SK-N-SH treated with all-trans-retinoic acid at 6 μM for 48 hours (cell line): ENCODE data around the gene NRXN3.

Experiments used
- ATAC-seq: fragments of 200-7000 bp; cut with Tn5 transposase; 3 replicates; pipeline ENCODE4 v1.9.1; 2020; ENCODE audit warnings: mild to moderate bottlenecking, moderate library complexity
- ARNTL ChIP-seq: fragments of 450-650 bp; formaldehyde crosslinking; IDR thresholded peaks from 2 replicates; pipeline ENCODE4 v1.5.0; 2020; ENCODE audit warnings: low read depth, mild to moderate bottlenecking, moderate library complexity, borderline replicate concordance
- BACH2 ChIP-seq: fragments of 250-450 bp; sonication (Bioruptor Pico); IDR thresholded peaks from 2 replicates; pipeline ENCODE4 v1.9.0; 2021; ENCODE audit warnings: mild to moderate bottlenecking, borderline replicate concordance
- CSDC2 ChIP-seq: fragments of 250-450 bp; sonication (Bioruptor Pico); IDR thresholded peaks from 2 replicates; pipeline ENCODE4 v1.5.0; 2020; ENCODE audit warnings: mild to moderate bottlenecking, moderate library complexity
- ESRRG ChIP-seq: fragments of 250-450 bp; sonication (Bioruptor Pico); IDR thresholded peaks from 2 replicates; pipeline ENCODE4 v1.6.1; 2021; ENCODE audit warnings: mild to moderate bottlenecking
- GLIS3 ChIP-seq: fragments of 250-450 bp; sonication (Bioruptor Pico); IDR thresholded peaks from 2 replicates; pipeline ENCODE4 v1.5.0; 2020; ENCODE audit warnings: mild to moderate bottlenecking, moderate library complexity
- ISL1 ChIP-seq: fragments of 250-450 bp; sonication (Bioruptor Pico); IDR thresholded peaks from 2 replicates; pipeline ENCODE4 v2.1.2; 2022; ENCODE audit warnings: mild to moderate bottlenecking, moderate library complexity
- OSR1 ChIP-seq: fragments of 250-450 bp; sonication (Bioruptor Pico); IDR thresholded peaks from 2 replicates; pipeline ENCODE4 v1.8.0; 2022; ENCODE audit warnings: moderate library complexity, mild to moderate bottlenecking, inconsistent platforms
- PPARA ChIP-seq: fragments of 250-450 bp; sonication (Bioruptor Pico); IDR thresholded peaks from 2 replicates; pipeline ENCODE4 v1.5.0; 2020; ENCODE audit warnings: mild to moderate bottlenecking, borderline replicate concordance
- RARB ChIP-seq: fragments of 250-450 bp; sonication (Bioruptor Pico); IDR thresholded peaks from 2 replicates; pipeline ENCODE4 v1.8.0; 2021; ENCODE audit warnings: mild to moderate bottlenecking, moderate library complexity
- SNAI2 ChIP-seq: fragments of 250-450 bp; sonication (Bioruptor Pico); IDR thresholded peaks from 2 replicates; pipeline ENCODE4 v1.5.0; 2020; ENCODE audit warnings: mild to moderate bottlenecking, moderate library complexity
- TCF4 ChIP-seq: fragments of 250-450 bp; sonication (Bioruptor Pico); IDR thresholded peaks from 2 replicates; pipeline ENCODE4 v1.8.0; 2021; ENCODE audit warnings: mild to moderate bottlenecking, moderate library complexity, borderline replicate concordance
- TOX ChIP-seq: fragments of 250-450 bp; sonication (Bioruptor Pico); IDR thresholded peaks from 2 replicates; pipeline ENCODE4 v1.8.0; 2021; ENCODE audit warnings: mild to moderate bottlenecking, moderate library complexity, borderline replicate concordance
- ZFP3 ChIP-seq: fragments of 250-450 bp; sonication (Bioruptor Pico); IDR thresholded peaks from 2 replicates; pipeline ENCODE4 v1.5.0; 2020; ENCODE audit warnings: mild to moderate bottlenecking, moderate library complexity
- ZFP30 ChIP-seq: fragments of 450-650 bp; formaldehyde crosslinking; IDR thresholded peaks from 2 replicates; pipeline ENCODE4 v1.5.0; 2022; ENCODE audit warnings: mild to moderate bottlenecking, moderate library complexity
- ZNF565 ChIP-seq: fragments of 450-650 bp; formaldehyde crosslinking; conservative IDR thresholded peaks from 2 replicates; pipeline ENCODE4 v1.5.0; 2020; ENCODE audit warnings: low read depth, mild to moderate bottlenecking, moderate library complexity
- ZNF70 ChIP-seq: fragments of 450-650 bp; formaldehyde crosslinking; IDR thresholded peaks from 2 replicates; pipeline ENCODE4 v1.5.0; 2020; ENCODE audit warnings: mild to moderate bottlenecking, moderate library complexity
- ZNF8 ChIP-seq: fragments of 450-650 bp; formaldehyde crosslinking; IDR thresholded peaks from 2 replicates; pipeline ENCODE4 v1.5.0; 2020; ENCODE audit warnings: mild to moderate bottlenecking, moderate library complexity
- TF ChIP-seq, protein P1 (sequence below): fragments of 250-450 bp; sonication (Bioruptor Pico); IDR thresholded peaks from 2 replicates; pipeline ENCODE4 v1.5.1; 2020; ENCODE audit warnings: low read depth, mild to moderate bottlenecking, moderate library complexity
- TF ChIP-seq, protein P2 (sequence below): fragments of 250-450 bp; sonication (Bioruptor Pico); IDR thresholded peaks from 2 replicates; pipeline ENCODE4 v1.5.0; 2020; ENCODE audit warnings: mild to moderate bottlenecking, moderate library complexity
- TF ChIP-seq, protein P3 (sequence below): fragments of 250-450 bp; sonication (Bioruptor Pico); IDR thresholded peaks from 2 replicates; pipeline ENCODE4 v1.8.0; 2021; ENCODE audit warnings: low read depth, mild to moderate bottlenecking, moderate library complexity, borderline replicate concordance
- TF ChIP-seq, protein P4 (sequence below): fragments of 250-450 bp; sonication (Bioruptor Pico); IDR thresholded peaks from 2 replicates; pipeline ENCODE4 v1.5.1; 2021; ENCODE audit warnings: mild to moderate bottlenecking, moderate library complexity
- TF ChIP-seq, protein P5 (sequence below): fragments of 250-450 bp; sonication (Bioruptor Pico); IDR thresholded peaks from 2 replicates; pipeline ENCODE4 v1.8.0; 2020; ENCODE audit warnings: mild to moderate bottlenecking, moderate library complexity, borderline replicate concordance

Gene NRXN3

DNA sequence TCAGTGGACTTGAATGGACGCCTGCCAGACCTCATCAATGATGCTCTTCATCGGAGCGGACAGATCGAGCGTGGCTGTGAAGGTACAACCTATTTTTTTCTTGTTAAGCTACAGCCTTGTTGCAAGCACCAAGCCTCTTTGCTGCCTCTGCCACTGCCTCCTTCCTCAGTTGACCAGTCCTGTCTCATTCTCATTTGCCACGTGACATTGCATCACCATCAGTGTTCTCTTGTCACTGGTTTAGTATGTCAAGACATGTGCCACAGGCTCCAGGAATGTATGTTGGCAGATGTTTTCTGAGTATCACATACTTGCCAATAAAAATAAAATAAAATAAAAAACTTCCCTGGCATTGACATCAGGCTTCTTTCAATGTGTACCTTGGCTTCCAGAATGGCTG, 798.1 kb downstream of the NRXN3 start (continued):
- TF ChIP-seq, protein P1, sequence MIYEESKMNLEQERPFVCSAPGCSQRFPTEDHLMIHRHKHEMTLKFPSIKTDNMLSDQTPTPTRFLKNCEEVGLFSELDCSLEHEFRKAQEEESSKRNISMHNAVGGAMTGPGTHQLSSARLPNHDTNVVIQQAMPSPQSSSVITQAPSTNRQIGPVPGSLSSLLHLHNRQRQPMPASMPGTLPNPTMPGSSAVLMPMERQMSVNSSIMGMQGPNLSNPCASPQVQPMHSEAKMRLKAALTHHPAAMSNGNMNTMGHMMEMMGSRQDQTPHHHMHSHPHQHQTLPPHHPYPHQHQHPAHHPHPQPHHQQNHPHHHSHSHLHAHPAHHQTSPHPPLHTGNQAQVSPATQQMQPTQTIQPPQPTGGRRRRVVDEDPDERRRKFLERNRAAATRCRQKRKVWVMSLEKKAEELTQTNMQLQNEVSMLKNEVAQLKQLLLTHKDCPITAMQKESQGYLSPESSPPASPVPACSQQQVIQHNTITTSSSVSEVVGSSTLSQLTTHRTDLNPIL (CRISPR knock-in tag) = no peak

DNA sequence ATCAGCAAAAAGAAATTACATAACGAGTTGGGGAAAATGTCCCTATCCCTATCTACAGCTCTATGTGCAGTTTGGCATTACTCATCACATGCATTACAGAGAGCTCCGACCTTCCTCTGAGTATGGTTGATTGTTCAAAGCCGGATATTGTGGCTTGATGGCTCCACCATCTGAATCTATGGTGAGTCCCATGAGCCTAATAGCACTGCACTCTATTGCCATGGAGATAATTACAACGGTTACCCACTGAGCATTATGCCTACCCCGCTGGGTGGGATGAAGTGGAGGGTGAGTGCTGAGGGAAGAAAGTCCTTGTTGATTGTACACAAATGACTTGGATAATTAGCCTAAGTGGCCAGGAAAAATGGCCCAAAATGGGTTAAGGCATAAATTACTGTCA, 800.5 kb downstream of the NRXN3 start:
- TF ChIP-seq CSDC2 (no peak), ZNF70 (CRISPR knock-in tag) (no peak), TCF4 (CRISPR knock-in tag) (no peak), TOX (CRISPR knock-in tag) (no peak), ZNF8 (CRISPR knock-in tag) (no peak), BACH2 (CRISPR knock-in tag) (no peak), ARNTL (no peak), RARB (CRISPR knock-in tag) (no peak), SNAI2 (CRISPR knock-in tag) (no peak), GLIS3 (CRISPR knock-in tag) (no peak), ISL1 (no peak), ZNF565 (CRISPR knock-in tag) (no peak), PPARA (CRISPR knock-in tag) (no peak), OSR1 (no peak), ZFP3 (CRISPR knock-in tag) (no peak), ESRRG (CRISPR knock-in tag) (no peak)
- TF ChIP-seq, protein P2, sequence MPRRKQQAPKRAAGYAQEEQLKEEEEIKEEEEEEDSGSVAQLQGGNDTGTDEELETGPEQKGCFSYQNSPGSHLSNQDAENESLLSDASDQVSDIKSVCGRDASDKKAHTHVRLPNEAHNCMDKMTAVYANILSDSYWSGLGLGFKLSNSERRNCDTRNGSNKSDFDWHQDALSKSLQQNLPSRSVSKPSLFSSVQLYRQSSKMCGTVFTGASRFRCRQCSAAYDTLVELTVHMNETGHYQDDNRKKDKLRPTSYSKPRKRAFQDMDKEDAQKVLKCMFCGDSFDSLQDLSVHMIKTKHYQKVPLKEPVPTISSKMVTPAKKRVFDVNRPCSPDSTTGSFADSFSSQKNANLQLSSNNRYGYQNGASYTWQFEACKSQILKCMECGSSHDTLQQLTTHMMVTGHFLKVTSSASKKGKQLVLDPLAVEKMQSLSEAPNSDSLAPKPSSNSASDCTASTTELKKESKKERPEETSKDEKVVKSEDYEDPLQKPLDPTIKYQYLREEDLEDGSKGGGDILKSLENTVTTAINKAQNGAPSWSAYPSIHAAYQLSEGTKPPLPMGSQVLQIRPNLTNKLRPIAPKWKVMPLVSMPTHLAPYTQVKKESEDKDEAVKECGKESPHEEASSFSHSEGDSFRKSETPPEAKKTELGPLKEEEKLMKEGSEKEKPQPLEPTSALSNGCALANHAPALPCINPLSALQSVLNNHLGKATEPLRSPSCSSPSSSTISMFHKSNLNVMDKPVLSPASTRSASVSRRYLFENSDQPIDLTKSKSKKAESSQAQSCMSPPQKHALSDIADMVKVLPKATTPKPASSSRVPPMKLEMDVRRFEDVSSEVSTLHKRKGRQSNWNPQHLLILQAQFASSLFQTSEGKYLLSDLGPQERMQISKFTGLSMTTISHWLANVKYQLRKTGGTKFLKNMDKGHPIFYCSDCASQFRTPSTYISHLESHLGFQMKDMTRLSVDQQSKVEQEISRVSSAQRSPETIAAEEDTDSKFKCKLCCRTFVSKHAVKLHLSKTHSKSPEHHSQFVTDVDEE (CRISPR knock-in tag) = no peak
- TF ChIP-seq, protein P1 (CRISPR knock-in tag) = no peak
- TF ChIP-seq, protein P3, sequence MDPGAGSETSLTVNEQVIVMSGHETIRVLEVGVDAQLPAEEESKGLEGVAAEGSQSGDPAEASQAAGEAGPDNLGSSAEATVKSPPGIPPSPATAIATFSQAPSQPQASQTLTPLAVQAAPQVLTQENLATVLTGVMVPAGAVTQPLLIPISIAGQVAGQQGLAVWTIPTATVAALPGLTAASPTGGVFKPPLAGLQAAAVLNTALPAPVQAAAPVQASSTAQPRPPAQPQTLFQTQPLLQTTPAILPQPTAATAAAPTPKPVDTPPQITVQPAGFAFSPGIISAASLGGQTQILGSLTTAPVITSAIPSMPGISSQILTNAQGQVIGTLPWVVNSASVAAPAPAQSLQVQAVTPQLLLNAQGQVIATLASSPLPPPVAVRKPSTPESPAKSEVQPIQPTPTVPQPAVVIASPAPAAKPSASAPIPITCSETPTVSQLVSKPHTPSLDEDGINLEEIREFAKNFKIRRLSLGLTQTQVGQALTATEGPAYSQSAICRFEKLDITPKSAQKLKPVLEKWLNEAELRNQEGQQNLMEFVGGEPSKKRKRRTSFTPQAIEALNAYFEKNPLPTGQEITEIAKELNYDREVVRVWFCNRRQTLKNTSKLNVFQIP (CRISPR knock-in tag) = no peak
- no peak for ATAC-seq

DNA sequence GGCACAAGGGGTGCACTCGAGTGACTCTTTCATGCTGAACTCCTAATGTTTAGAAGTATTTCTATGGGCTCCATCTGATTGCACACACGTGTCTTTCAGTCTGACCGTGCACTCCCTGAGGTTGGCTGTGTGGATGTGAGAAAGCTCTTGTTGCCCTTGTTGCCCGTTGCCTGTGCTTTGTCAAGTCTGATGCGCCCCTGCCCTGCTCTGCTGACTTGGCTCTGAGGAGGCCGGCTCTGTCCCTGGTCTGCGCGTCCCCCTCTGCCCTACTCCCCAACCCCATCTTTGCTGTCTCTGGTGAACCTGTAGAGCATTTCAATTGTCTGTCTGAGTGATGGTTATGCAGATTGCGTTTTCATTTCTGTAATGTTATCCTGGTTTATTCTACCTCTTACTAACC, 802.3 kb downstream of the NRXN3 start:
- no peak for ATAC-seq
- TF ChIP-seq ZFP30 (no peak), BACH2 (CRISPR knock-in tag) (no peak), PPARA (CRISPR knock-in tag) (no peak), ARNTL (no peak), TCF4 (CRISPR knock-in tag) (no peak), RARB (CRISPR knock-in tag) (no peak)
- TF ChIP-seq, protein P4, sequence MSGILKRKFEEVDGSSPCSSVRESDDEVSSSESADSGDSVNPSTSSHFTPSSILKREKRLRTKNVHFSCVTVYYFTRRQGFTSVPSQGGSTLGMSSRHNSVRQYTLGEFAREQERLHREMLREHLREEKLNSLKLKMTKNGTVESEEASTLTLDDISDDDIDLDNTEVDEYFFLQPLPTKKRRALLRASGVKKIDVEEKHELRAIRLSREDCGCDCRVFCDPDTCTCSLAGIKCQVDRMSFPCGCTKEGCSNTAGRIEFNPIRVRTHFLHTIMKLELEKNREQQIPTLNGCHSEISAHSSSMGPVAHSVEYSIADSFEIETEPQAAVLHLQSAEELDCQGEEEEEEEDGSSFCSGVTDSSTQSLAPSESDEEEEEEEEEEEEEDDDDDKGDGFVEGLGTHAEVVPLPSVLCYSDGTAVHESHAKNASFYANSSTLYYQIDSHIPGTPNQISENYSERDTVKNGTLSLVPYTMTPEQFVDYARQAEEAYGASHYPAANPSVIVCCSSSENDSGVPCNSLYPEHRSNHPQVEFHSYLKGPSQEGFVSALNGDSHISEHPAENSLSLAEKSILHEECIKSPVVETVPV = no peak
- TF ChIP-seq, protein P5, sequence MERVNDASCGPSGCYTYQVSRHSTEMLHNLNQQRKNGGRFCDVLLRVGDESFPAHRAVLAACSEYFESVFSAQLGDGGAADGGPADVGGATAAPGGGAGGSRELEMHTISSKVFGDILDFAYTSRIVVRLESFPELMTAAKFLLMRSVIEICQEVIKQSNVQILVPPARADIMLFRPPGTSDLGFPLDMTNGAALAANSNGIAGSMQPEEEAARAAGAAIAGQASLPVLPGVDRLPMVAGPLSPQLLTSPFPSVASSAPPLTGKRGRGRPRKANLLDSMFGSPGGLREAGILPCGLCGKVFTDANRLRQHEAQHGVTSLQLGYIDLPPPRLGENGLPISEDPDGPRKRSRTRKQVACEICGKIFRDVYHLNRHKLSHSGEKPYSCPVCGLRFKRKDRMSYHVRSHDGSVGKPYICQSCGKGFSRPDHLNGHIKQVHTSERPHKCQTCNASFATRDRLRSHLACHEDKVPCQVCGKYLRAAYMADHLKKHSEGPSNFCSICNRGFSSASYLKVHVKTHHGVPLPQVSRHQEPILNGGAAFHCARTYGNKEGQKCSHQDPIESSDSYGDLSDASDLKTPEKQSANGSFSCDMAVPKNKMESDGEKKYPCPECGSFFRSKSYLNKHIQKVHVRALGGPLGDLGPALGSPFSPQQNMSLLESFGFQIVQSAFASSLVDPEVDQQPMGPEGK (CRISPR knock-in tag) = no peak
- TF ChIP-seq, protein P3 (CRISPR knock-in tag) = no peak
- TF ChIP-seq, protein P2 (CRISPR knock-in tag) = no peak
